DOHH2 (cell line): ENCODE data around the gene ZSWIM2.
A peak's percentile ranks its signal among the peaks of the same experiment; 100 is the strongest.

Source experiments
- H3F3A ChIP-seq: fragments of 200-600 bp; sonication (generic), shearing (Covaris generic); 2 replicates; pipeline ENCODE4 v1.6.0; 2016; ENCODE audit warnings: antibody characterized with exemption, mild to moderate bottlenecking; ENCODE audit not compliant: control insufficient read depth, insufficient read depth
- H3K27ac ChIP-seq: fragments of 200-600 bp; sonication (generic); 2 replicates; pipeline ENCODE4 v1.5.1; 2014; ENCODE audit warnings: low read depth, mild to moderate bottlenecking, low read length, moderate library complexity
- H3K27me3 ChIP-seq: fragments of 200-600 bp; sonication (generic); 2 replicates; pipeline ENCODE4 v1.6.1; 2014; ENCODE audit warnings: mild to moderate bottlenecking, low read length, mixed read lengths; ENCODE audit not compliant: control insufficient read depth
- H3K36me3 ChIP-seq: fragments of 200-600 bp; sonication (generic); 2 replicates; pipeline ENCODE4 v1.6.1; 2014; ENCODE audit warnings: mild to moderate bottlenecking, low read length, moderate library complexity, mixed read lengths; ENCODE audit not compliant: control insufficient read depth
- H3K4me1 ChIP-seq: fragments of 200-600 bp; sonication (generic); 2 replicates; pipeline ENCODE4 v1.6.1; 2014; ENCODE audit warnings: mild to moderate bottlenecking, low read length, mixed read lengths; ENCODE audit not compliant: control insufficient read depth
- H3K4me2 ChIP-seq: fragments of 200-600 bp; sonication (generic); 2 replicates; pipeline ENCODE4 v1.6.0; 2014; ENCODE audit warnings: mild to moderate bottlenecking, low read length, moderate library complexity
- H3K4me3 ChIP-seq: fragments of 200-600 bp; sonication (generic); 2 replicates; pipeline ENCODE4 v1.5.1; 2014; ENCODE audit warnings: mild to moderate bottlenecking, low read length, mixed read lengths
- H3K79me2 ChIP-seq: fragments of 200-600 bp; sonication (generic); 2 replicates; pipeline ENCODE4 v1.6.1; 2014; ENCODE audit warnings: mild to moderate bottlenecking, low read length, mixed read lengths; ENCODE audit not compliant: control insufficient read depth
- H3K9me2 ChIP-seq: fragments of 200-600 bp; sonication (generic); replicated peaks from 2 replicates; pipeline ENCODE4 v1.6.1; 2014; ENCODE audit warnings: mild to moderate bottlenecking, low read length, mixed read lengths; ENCODE audit not compliant: control insufficient read depth
- H3K9me3 ChIP-seq: fragments of 200-600 bp; sonication (generic); 2 replicates; pipeline ENCODE4 v1.6.1; 2014; ENCODE audit warnings: antibody characterized with exemption, low read length, mixed read lengths; ENCODE audit not compliant: control insufficient read depth, insufficient read depth
- H4K20me1 ChIP-seq: fragments of 200-600 bp; sonication (generic); 2 replicates; pipeline ENCODE4 v1.6.0; 2014; ENCODE audit warnings: low read depth, mild to moderate bottlenecking, antibody characterized with exemption, low read length, moderate library complexity; ENCODE audit not compliant: control insufficient read depth, insufficient read depth
- CTCF ChIP-seq: fragments of 200-600 bp; sonication (generic); IDR thresholded peaks from one replicate; pipeline ENCODE4 v1.5.1; 2014; ENCODE audit warnings: antibody characterized with exemption, mild to moderate bottlenecking, low read depth, low read length; ENCODE audit not compliant: poor library complexity, severe bottlenecking
- EZH2phosphoT487 ChIP-seq: fragments of 200-600 bp; sonication (generic); IDR thresholded peaks from 2 replicates; pipeline ENCODE4 v1.6.1; 2017; ENCODE audit warnings: borderline replicate concordance, mild to moderate bottlenecking, antibody characterized with exemption, low read length, moderate library complexity, mixed read lengths

ZSWIM2 gene

GRCh38 chr2:186784930-186785329 lies 64.0 kb downstream of the ZSWIM2 start:
- H4K20me1 ChIP-seq: no peaks in the 10 kb centered on the region
- H3K4me2 ChIP-seq: no peak overlapping the region
- no peaks in the 10 kb centered on the region for H3F3A ChIP-seq
- no peak overlapping the region for H3K27ac ChIP-seq
- no peak overlapping the region for H3K4me3 ChIP-seq
- H3K79me2 ChIP-seq: no peaks in the 10 kb centered on the region
- no peaks in the 10 kb centered on the region for H3K36me3 ChIP-seq
- no peaks in the 10 kb centered on the region for H3K9me3 ChIP-seq
- no peak for TF ChIP-seq EZH2phosphoT487
- TF ChIP-seq CTCF: no peak
- H3K4me1 ChIP-seq: no peaks in the 10 kb centered on the region
- no peaks in the 10 kb centered on the region for H3K9me2 ChIP-seq
- no peaks in the 10 kb centered on the region for H3K27me3 ChIP-seq

- H3K4me1 ChIP-seq: no peaks in the 10 kb centered on the region
- no peaks in the 10 kb centered on the region for H3K79me2 ChIP-seq
- no peaks in the 10 kb centered on the region for H3K27me3 ChIP-seq
- TF ChIP-seq EZH2phosphoT487 (no peak), CTCF (no peak)
- no peaks in the 10 kb centered on the region for H3K36me3 ChIP-seq
- H3K4me2 ChIP-seq: no peak overlapping the region
- no peaks in the 10 kb centered on the region for H3K9me2 ChIP-seq
- no peaks in the 10 kb centered on the region for H4K20me1 ChIP-seq
- H3F3A ChIP-seq: no peaks in the 10 kb centered on the region
- H3K27ac ChIP-seq: no peak overlapping the region
- no peaks in the 10 kb centered on the region for H3K9me3 ChIP-seq
- no peak overlapping the region for H3K4me3 ChIP-seq
These were observed 65.7 kb downstream of the ZSWIM2 start for GRCh38 chr2:186783254-186783653.

GRCh38 chr2:186780701-186781316 lies 68.2 kb downstream of the ZSWIM2 start:
- Histone ChIP-seq H3K4me3 (no peak overlapping the region), H3K4me2 (no peak overlapping the region), H3K27me3 (no peaks in the 10 kb centered on the region), H3K4me1 (no peaks in the 10 kb centered on the region), H3K9me2 (no peaks in the 10 kb centered on the region), H4K20me1 (no peaks in the 10 kb centered on the region), H3K36me3 (no peaks in the 10 kb centered on the region), H3F3A (no peaks in the 10 kb centered on the region), H3K27ac (no peak overlapping the region), H3K9me3 (no peaks in the 10 kb centered on the region), H3K79me2 (no peaks in the 10 kb centered on the region)
- no peak for TF ChIP-seq EZH2phosphoT487
- TF ChIP-seq CTCF: peak; percentile 31
